ENCODE measurements around the gene OR51B2.

OR51B2 gene

DNA sequence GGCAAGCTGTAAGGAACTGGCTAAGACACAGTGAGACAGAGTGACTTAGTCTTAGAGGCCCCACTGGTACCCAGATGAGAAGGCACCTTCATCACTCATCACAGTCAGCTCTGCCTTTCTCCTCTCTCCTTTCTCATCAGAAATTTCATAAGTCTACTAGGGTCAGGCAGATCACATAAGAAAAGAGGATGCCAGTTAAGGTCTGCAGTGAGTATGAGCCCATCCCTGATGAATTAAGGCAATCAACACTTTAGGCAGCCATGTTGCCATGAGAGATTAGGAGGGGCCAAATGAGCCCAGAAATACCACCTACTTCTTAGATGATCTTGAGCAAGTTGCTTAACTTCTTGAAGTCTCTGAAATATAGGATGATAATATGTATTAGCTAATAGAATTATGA is 42.5 kb downstream of the OR51B2 start:
- no peak for DNase-seq

DNA sequence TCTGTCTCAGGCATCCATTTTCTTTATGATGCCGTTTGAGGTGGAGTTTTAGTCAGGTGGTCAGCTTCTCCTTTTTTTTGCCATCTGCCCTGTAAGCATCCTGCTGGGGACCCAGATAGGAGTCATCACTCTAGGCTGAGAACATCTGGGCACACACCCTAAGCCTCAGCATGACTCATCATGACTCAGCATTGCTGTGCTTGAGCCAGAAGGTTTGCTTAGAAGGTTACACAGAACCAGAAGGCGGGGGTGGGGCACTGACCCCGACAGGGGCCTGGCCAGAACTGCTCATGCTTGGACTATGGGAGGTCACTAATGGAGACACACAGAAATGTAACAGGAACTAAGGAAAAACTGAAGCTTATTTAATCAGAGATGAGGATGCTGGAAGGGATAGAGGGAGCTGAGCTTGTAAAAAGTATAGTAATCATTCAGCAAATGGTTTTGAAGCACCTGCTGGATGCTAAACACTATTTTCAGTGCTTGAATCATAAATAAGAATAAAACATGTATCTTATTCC is 43.5 kb downstream of the OR51B2 start:
- DNase-seq = peak; percentile 96

DNA sequence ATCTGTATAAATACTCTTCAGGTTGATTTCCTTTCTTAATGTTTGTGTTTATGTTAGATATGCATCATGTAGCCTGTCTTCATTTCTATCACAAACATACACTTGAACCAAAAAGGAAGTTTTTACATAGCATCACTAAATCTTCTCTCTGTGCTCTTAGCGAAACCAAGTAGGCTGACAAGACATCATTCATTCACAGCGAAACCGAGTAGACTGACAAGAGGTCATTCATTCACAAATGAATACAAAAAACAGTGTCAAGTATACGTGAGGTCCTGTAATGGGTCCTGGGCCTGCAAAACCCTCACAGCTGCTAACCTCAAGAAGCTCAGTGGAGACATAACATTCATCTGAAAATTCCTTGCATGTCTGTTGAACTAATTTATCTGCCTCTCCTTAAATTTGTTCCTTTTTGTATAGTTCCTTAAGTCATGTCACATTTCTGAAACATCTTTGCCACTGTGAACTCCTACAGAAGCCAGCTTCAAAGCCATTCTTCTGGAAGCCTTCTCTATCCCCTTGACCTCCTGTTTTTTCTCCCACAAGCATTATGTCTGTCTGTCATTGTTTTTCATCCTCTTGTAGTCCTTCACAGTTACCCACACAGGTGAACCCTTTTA is 44.5 kb downstream of the OR51B2 start:
- DNase-seq = no peak

DNA sequence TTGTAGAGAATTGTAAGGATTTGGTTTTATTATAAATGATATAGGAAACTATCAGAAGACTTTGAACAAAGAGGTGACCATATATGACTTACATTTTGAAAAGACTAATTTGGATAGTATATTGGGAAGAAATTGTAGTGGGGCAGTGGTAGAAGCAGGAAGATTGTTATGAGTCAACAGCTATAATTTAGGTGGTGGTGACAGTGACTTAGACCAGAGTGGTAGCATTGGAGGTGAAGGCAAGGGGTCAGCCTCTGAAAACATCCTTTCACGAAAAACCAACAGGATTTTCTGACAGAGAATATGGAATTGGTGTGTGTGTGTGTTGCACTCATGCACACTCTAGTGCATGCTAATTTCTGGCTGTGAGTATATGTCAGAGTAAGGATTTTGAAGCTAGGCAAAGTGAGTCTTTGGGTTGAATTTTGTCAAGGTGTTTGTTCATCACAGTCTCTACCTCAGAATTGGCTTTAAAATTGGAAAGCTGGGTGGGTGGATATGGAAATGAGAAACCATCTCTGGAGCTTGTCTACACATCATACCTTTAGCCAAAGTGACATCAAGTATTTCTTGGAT is 46.2 kb downstream of the OR51B2 start:
- peak; percentile 5 for DNase-seq

DNA sequence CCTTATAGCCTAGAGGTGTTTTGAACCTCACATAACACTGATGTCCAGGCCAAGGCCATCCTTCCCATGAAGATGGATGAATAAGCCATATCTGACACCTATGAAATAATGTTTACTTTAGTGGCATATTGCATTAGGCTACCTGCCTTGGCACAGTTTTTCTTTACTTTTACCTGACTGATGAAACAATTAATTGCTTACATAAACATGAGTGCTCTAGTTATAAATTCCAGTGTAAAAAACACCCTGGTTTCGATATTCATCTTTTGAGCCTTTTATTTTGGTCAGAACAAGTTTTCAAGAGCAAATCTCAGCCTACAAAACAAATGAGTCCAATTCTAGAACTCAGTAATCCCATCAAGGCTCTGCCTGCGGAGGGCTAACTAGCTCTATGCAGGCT is 47.4 kb downstream of the OR51B2 start:
- no peak for DNase-seq

DNA sequence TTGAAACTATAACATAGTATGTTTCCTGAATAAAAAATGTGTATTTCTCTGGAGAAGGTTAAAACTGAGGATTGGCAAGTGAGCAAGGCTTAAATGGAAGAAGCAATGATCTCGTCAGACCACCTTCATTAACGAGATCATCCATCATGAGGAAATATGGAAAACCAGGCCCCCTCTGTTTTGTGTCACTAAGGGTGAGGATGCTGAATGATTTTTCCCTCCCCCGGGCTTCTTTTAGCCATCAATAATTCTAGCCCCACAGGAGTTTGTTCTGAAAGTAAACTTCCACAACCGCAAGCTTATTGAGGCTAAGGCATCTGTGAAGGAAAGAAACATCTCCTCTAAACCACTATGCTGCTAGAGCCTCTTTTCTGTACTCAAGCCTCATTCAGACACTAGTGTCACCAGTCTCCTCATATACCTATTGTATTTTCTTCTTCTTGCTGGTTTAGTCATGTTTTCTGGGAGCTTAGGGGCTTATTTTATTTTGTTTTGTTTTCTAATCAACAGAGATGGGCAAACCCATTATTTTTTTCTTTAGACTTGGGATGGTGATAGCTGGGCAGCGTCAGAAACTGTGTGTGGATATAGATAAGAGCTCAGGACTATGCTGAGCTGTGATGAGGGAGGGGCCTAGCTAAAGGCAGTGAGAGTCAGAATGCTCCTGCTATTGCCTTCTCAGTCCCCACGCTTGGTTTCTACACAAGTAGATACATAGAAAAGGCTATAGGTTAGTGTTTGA is 48.6 kb downstream of the OR51B2 start:
- DNase-seq = no peak

- no peak for DNase-seq
Observed at GRCh38 chr11:5274395-5274794, 49.7 kb downstream of the OR51B2 start.

Data from fibroblast of skin of abdomen (primary cell).